Stimulated activated CD4-positive, alpha-beta T cell treated with anti-CD3 and anti-CD28 coated beads, TNF-alpha, amount 100 ng/mL, for 4 hours (primary cell): ENCODE results near the gene USP51.
"Not testable (repeated sequence)": the region's sequence is repeated elsewhere in the genome, so short reads cannot be mapped to it uniquely, and the experiment has no call there.

Experiments
- DNase-seq, 3 experiments: peaks; one replicate each; pipeline ENCODE4 v3.0.0-alpha.2; 2020; ENCODE audit warnings: low read depth in 3 of 3

USP51 gene

DNA sequence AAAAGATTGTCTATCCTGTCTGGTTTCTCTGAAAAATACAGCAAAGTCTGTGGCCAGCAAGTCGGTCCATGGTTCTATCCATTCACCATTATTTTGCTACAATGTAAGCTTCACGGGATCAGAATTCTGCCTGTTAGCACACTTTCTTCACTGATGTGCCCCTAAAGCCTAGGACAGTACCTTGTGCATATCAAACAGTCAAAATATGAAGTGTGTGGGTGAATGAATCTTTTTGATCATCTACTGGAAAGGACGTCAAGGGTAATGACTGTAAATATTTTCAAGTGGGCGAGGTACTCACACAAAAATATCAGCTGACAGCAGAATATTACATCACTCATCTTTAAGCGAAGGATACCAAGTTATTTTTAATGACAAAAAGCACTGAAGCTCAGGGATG, 24.5 kb downstream of the USP51 start:
- not testable (repeated sequence) for DNase-seq

DNA sequence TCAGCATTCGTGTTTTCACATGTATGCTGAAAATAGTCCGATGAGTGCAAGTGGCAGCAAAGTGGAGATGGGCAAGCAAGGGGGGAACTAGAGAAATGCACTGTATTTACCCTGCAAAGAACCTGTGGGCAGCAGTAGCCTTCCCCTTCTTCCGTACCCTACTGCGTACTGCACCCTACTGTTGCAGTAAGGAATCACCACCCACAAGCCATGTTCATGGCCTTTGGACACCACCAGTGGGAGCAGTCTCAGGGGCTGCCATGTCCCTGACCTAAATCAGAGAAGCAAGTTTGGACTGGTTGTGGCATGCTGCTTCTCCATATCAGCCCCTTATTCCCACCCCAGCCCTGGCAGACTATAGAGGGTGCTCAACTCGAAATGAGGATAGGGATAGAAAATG, 25.6 kb downstream of the USP51 start:
- not testable (repeated sequence) for DNase-seq

DNA sequence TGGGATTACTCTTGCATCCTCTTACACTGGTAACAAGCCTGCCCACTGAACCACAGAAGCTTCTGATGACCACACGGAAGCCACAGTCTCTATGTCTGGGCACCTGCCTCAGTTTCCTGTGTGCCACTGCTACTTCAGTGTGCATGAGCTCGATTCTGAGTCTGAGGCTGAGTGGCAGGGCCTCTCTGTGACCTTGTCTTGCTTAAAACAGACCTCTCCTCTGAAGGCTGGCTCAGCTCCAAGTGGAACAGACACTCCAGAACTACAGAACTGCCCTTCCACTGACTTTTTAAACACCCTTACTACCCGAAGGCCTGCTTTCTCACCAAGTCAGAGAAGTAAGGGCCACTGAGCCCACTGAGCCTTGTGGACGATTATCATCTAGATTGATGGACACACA, 29.7 kb downstream of the USP51 start:
- not testable (repeated sequence) for DNase-seq

DNA sequence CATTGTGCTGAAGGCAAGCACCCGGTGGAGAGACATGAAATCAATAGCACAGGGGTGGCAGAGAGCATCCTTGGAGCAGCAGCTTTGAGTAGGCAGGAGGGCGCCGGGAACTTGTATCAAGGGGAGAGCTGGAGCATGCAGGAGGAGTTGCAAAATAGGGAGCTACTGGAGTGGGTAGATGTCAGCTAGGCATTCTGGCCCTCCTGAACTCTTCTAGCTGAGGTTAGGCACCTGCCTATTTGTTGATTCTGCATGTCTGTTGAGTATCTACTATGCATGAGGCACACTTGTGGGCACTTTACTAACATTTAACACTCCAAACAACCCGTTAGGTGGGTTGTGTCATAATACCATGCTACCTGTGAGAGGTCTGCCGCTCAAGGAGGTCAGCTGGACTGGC, 30.2 kb downstream of the USP51 start:
- not testable (repeated sequence) for DNase-seq

DNA sequence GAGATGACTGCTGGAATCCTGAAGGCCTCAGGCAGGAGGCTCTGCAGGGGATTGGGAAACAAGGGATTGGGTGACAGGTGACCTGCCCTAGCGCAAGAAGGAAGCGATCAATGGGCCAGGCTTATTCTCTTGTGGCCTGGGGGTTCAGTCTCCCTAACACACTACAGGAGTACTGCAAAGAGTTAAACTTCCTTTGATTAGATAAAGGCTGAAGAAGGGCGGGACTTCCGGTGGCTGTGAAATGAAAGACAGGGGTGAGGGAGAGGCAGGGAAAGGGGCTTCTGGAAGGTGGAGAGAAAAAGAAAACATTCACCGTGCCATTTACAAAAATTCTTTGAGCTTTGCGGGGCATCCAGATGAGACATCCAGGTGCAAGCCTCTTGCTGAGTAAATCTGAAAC, 33.9 kb downstream of the USP51 start:
- not testable (repeated sequence) for DNase-seq

DNA sequence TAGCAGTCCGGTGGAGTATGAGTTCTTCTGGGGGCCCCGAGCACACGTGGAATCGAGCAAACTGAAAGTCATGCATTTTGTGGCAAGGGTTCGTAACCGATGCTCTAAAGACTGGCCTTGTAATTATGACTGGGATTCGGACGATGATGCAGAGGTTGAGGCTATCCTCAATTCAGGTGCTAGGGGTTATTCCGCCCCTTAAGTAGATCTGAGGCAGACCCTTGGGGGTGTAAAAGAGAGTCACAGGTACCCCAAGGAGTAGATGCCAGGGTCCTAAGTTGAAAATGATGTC, 36.9 kb downstream of the USP51 start:
- DNase-seq = no peak

DNA sequence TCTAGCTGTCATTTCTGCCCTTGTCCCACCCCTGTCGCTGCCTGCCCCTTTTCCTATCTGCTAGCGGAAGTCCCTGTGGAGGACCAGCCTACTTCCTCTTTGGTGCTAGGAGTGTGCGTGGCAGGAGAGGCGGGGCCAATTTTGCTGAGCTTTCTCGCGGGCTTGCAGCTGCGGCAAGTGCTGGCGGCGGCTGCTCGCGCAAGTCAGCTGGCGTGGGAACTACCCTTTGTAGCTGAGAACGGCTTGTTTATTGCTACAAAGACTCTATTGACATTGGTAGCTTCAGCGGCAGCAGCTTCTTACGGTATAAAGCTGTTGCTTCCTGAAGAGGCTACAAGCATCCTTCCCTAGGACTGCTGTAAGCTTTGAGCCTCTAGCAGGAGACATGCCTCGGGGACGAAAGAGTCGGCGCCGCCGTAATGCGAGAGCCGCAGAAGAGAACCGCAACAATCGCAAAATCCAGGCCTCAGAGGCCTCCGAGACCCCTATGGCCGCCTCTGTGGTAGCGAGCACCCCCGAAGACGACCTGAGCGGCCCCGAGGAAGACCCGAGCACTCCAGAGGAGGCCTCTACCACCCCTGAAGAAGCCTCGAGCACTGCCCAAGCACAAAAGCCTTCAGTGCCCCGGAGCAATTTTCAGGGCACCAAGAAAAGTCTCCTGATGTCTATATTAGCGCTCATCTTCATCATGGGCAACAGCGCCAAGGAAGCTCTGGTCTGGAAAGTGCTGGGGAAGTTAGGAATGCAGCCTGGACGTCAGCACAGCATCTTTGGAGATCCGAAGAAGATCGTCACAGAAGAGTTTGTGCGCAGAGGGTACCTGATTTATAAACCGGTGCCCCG, 37.4 kb downstream of the USP51 start, which contains the start of gene MAGEH1:
Gene MAGEH1, plus strand, starts transcription at position 138 of the 843 bp plus-strand sequence. Its CDS starts 248 bp downstream, at position 386.
- peak; percentile 46 to 57 (median 55) for DNase-seq

DNA sequence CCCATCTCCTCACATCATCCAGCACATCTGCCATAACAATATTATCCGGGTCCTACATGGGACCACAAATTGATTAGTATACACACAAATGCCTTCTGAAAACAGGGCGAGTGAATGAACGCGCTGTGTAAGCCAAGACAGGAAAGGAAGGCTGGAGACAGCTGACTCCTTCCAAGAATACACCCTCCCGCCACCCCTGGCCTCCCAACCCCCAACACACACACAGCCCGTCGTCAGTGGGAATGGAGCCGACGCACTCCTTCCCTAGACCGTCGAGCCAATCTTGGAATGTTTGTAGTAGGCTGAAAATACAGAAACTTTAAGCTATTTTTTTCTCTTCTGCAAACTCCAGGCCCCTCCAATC, 38.0 kb downstream of the USP51 start:
- no peak for DNase-seq

DNA sequence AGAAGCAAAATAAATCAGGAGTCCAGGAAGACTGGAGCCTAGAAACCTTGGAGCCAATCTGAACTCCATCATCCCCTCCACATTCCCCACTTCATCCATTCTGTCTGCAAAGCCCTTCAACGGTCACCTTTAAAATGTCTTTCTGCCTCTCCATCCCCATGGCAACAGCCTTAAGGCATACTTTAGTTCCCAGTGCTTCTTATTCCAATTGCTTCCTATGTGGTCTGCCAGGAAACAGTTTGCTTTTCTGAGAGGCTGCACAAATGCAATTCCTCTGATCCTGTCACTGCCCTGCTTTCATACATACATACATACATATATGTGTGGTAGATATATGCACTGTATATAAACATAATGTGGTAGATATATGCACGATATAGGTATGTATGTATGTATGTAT, 38.5 kb downstream of the USP51 start:
- no peak for DNase-seq

DNA sequence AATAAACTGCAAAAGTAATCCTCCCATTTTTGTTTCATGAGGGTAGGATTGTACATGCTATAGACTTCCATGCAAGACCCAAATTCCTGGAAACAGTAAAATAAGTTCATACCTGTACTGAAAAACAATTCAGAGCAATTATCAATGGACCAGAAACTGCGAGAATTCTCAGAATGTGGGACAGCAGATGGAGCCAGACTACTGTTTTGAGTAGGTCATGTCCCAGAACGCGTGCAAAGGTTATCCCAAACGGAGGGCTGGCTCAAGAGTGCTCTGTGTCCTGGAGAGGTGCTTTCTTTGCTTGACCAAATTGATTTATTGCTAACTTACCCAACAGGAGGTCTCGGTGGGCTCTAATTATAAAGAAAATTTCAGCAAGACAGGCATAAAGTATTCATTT, 39.4 kb downstream of the USP51 start:
- no peak for DNase-seq

DNA sequence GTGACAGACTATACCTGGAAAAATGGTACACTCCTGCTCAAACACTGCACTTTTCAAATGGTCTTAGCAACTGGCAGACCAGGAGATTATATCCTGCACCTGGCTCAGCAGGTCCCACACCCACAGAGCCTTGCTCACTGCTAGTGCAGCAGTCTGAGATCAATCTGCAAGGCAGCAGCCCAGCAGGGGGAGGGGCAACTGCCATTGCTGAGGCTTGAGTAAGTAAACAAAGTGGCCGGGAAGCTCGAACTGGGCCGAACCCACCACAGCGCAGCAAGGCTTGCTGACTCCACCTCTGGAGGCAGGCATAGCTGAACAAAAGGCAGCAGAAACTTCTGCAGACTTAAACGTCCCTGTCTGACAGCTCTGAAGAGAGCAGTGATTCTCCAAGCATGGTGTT, 46.2 kb downstream of the USP51 start:
- DNase-seq = not testable (repeated sequence)
